Prostate gland (tissue), 2 donors: ENCODE data around the gene COL16A1.

Experiments used
- POLR2A ChIP-seq: fragments of 450-650 bp; IDR thresholded peaks from one replicate; pipeline ENCODE4 v1.6.1; 2016; ENCODE audit warnings: antibody characterized with exemption, mild to moderate bottlenecking
- POLR2AphosphoS5 ChIP-seq: sonication (generic); formaldehyde crosslinking; IDR thresholded peaks from one replicate; pipeline ENCODE4 v1.6.1; 2017; ENCODE audit warnings: antibody characterized with exemption
- TF ChIP-seq, protein P1 (sequence below), 4 experiments: fragments of 200-600 bp in 2 of 4; fragments of 450-650 bp in 2 of 4; sonication (generic) in 2 of 4; IDR thresholded peaks; 1 replicate in 3 of 4; 2 replicates in 1 of 4; pipeline ENCODE4 v1.5.1; 2016 to 2019; ENCODE audit warnings: antibody characterized with exemption in 4 of 4, mild to moderate bottlenecking in 2 of 4, moderate library complexity in 2 of 4

DNA sequence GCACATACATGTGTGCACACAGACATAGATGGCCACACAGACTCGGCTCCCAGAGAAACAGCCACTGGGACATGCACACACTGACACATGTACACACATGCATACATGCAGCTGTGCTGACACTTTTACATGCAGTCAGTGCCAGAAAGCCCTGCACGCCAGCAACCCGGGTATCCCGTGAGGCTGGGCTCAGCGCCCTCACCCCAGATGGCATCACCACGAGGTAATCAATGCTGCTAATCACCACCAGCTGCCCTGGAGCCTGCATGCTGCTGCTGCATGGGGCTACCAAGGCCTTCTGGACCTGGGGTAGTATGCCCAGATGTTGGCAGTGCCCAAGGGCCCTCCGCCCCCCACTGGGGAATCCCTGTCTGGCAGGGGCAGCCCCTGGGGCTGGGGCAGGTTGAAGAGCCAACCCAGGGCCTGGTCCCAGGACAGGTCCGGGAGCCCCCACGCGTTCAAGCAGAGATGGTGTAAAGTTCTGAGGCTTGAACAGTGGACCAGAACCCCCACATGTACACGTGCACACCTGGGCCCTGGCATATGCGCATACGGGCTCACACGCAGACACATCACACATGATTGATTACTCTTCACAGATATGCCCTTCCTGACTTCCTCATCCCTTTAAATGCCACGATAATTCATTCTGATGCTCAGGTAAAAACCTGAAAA lies 2.7 kb upstream of the COL16A1 start:
- TF ChIP-seq, protein P1, sequence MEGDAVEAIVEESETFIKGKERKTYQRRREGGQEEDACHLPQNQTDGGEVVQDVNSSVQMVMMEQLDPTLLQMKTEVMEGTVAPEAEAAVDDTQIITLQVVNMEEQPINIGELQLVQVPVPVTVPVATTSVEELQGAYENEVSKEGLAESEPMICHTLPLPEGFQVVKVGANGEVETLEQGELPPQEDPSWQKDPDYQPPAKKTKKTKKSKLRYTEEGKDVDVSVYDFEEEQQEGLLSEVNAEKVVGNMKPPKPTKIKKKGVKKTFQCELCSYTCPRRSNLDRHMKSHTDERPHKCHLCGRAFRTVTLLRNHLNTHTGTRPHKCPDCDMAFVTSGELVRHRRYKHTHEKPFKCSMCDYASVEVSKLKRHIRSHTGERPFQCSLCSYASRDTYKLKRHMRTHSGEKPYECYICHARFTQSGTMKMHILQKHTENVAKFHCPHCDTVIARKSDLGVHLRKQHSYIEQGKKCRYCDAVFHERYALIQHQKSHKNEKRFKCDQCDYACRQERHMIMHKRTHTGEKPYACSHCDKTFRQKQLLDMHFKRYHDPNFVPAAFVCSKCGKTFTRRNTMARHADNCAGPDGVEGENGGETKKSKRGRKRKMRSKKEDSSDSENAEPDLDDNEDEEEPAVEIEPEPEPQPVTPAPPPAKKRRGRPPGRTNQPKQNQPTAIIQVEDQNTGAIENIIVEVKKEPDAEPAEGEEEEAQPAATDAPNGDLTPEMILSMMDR (IDR thresholded peaks at IDR 0.05): no peak
- TF ChIP-seq POLR2A: no peak
- no peak for TF ChIP-seq POLR2AphosphoS5
